Stimulated activated CD4-positive, alpha-beta T cell treated with anti-CD3 and anti-CD28 coated beads, Interleukin-4, amount 100 ng/mL, for 4 hours (primary cell): ENCODE measurements around the gene DDAH1.
"Not testable (repeated sequence)": the region's sequence is repeated elsewhere in the genome, so short reads cannot be mapped to it uniquely, and the experiment has no call there.

Experiments used
- DNase-seq, 2 experiments: peaks; one replicate each; pipeline ENCODE4 v3.0.0-alpha.2; 2020

Gene DDAH1

DNA sequence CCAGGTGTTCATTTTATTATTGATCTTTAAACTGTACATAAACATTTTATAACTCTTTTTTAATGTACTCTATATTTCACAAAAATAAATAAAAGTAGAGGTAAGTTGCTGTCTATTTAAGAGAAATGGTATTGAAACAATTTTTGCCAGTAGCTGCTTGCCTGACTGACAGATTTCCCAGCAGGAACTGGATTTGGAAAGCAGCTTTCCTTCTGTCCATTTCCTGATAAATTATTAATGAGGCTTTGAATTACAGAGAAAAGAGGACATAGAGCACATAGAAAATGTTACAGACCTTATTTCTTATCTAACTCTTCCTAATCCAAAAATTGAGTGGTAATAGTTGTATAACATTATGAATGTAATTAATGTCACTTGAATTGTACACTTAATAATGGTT lies 108.8 kb downstream of the DDAH1 start:
- DNase-seq, result no peak

DNA sequence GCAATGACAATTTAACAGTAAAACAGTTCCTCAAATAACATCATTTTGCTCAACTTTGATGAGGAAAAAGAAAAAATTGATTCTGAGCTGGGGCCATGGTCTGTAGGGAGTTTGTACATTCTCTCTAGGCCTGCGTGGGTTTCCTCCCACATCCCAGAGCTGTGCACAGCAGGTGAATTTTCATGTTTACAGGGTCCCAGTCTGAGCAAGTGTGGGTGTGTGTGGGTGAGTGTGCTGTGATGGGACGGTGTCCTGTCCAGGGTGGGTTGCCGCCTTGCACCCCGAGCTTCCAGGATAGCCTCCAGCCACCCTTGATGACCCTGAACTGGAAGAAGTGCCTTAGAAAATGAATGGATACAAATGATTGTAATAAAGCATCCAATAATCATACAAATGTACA lies 112.9 kb downstream of the DDAH1 start:
- no peak for DNase-seq

DNA sequence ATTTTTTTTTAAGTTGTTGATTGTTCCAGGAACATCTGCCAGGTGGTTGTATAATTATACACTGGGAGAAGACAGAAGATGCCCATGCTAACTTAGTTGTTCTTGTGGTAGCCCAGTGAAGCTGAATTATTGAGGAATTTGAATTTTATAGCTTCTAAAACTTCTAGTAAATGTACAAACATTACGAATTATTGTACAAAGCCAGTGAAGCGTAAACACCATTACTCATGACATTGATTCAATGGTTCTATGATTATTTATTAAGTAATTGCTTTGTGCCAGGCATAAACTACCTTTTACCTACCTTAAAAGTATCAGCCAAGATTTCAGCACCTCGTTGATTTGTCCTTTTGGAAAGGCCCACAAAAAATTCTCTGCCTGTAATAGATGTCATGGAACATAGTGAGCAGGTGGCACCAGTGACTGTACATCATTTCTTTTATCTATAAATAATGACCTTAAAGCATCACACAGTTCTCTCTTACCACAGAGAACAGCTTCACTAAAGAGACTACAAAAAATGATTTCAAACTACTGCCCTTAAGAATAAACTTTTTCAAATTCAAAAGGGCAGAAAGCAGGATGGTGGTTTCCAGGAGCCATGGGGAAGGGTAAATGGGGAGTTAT lies 113.6 kb downstream of the DDAH1 start:
- DNase-seq, result no peak

DNA sequence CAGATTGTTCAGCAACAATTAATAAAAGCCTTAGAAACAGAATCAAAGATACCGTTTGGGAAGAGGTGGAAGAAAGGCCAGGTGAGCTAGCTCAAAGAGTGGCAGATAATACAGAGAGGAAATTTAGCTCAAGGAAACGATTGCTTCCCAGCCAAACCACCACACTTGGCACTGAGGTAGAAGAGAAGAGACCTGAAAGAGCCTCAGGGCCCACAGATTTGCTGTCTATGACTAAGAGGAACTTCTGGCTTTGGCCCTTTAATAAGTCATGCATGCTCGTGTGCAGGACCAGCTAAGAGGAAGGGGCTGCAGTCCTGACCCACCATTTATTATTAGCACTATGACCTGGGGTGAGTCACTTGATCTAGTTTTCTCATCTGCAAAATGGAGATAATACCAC lies 115.7 kb downstream of the DDAH1 start:
- no peak for DNase-seq

DNA sequence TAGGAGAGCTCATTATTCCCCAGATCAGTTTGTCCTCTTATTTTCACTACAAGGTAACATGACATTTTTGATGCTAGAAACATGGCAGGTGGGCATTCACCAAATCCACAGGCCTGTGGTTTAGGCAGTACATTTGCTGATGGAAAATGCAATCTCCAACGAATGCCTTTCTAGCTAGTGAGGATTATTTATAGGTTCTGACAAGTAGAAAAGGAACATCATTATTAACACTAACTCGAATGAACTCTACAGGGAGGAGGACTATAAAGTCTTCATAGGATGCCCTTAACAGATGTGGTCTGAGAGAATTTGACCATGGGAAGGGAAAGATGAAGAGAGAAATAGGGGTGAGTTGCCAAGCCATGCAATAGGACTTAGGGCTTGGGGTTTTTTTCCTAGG lies 117.1 kb downstream of the DDAH1 start:
- DNase-seq, result no peak

DNA sequence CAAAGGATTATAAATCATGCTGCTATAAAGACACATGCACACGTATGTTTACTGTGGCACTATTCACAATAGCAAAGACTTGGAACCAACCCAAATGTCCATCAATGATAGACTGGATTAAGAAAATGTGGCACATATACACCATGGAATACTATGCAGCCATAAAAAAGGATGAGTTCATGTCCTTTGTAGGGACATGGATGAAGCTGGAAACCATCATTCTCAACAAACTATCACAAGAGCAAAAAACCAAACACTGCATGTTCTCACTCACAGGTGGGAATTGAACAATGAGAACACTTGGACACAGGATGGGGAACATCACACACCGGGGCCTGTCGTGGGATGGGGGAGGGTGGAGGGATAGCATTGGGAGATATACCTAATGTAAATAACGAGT lies 117.7 kb downstream of the DDAH1 start:
- DNase-seq, result not testable (repeated sequence)

DNA sequence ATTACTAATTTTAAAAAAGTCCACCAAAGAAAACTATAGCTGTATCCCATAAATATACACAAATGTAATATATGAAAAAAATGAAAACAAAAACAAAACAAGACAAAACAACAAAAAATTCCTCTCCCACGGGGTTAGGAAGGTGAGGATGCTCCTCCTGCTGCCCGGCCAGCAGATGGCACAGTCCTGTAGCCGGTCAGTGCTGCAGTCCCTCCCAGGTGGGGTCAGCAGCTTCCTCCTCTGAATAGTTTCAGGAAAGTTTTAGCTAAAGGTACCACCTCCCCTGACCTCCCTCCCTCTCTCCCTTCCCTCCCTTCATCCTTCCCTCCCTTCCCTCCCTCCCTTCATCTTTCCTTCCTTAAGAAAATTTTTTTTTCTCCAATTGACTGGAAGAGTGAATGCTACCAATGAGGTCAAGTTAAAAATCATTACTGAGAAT lies 120.7 kb downstream of the DDAH1 start:
- no peak for DNase-seq

DNA sequence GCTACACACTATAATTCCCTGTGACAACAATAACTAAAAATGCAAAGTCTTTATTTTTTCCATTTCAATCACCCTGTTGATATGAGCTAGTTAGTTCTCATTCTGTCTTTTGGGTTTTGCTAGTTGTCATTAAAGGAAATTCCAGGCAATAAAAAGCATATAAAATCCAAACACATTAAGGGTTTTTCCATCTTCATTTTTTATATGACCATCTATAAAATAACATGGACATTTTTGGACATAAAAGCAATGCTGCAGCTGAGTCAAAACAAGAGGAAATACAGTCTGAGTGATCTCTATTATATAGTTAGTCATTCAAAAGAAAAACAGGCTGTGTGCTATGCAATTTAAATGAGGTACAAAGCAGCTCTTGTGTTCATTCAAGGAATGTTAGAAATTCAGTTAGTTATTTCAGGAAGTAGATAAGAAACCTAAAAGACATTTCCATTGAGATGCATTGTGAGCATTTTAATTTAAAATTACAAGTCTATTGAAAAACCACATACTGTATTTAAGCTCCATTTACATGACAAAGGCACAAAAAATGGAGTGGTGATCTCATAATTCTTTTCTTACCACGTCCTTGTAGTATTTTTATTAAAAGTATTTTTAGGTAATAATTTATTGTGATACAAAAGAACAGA lies 121.2 kb downstream of the DDAH1 start:
- no peak for DNase-seq

DNA sequence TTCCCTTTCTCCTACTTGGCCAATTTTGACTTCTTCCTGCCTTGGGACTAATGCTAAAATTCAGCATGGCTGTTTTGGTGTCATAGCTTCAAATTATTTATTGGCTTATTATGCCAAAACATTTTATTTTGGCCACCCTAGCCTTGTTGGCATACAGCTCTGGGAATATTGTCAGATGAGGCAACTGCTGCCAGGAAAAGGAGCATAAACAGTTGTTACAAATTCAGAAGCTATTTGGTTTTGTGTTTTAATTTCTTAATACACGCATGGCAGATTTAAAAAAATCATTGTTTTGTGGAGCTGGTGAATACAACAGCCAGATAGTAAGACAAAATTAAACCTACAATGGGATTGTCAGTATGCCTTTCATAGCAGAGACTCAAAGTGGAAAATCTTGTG lies 121.7 kb downstream of the DDAH1 start:
- DNase-seq, result no peak

DNA sequence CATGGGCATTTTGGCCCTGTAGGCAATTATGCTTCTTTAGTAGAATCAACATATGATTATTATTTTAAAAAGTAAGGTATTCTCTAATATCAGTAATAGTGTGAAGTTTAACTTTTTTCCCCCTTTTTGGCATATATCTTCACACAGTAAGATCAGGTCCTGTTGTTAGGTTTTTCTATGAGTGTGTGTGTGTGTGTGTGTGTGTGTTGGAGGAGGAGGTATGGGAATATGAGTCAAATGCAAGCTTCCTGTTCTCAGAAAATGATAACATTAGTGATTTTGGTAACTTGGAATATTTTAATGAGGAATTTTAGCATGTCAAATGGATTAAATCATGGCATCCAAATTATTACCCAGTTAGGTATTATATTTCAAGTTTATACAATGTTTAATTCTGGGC lies 122.8 kb downstream of the DDAH1 start:
- no peak for DNase-seq

DNA sequence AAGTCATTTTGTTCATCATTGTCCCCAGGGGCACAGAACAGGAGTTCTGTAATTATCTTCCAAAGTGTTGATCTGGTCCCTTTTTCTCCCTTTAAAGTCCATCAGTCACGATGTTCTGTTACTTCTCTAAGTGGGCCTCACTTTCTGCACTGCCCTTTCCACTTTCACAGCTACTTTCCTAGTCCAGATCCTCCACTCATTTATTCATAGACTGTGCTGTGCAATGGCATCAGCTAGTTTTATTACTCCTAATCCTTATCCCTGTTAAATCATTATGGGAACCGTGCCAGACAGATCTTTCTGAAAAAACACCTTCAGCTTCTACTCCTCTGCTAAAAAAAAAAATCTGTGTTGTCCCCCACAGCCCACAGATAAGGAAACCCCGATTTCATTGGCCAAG lies 124.5 kb downstream of the DDAH1 start:
- no peak for DNase-seq

DNA sequence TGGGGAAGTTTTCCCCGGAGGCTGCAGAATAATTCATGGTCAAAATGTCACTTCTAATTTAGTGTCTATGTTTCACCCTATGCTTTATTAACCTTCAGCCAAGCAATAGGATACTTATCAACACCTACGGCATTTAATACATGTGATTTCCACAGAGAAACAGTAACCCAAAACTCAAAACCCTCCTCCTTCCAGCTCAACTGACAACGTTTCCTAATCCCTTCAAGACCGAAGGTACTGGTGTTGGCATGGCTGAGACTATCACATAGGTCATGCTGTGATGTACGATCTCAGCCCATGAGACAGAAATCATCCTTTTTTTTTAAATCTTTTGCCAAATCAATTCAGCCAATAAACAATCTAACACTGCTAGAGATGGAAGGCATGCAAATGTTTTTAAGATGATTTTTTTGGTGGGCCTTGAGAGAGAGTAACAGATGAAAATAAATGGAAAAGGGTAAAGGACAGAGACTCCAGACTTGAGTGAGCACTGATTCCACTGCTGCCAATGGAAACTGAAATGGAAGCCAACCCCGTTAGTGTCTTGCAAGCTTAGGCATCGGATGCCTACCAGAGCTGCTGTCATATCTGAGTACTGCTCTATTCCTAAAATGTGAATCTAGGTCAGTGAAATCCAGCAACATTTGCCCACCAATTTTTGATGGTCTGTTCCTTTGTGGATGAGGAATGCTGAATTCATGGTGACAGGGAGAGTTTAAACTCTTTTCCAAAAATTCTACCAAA lies 125.1 kb downstream of the DDAH1 start:
- DNase-seq, result no peak

DNA sequence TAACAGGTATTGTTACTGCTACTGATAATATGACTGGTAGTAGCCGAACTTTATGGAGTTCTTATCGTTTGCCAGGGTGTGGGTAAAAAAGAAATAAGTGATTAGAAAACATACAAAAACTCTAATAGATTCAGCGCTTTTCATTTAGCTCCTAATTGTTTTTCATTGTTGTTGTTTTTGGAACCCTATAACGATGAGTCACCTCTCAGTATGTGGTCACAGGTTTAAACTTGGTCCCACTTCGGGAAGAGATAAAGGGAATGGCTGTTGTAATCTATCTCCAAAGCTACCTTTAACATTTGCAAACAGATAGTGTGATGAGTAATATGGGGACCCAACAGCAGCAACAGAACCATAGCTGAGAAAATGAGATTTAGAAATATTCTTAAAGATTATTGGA lies 125.9 kb downstream of the DDAH1 start:
- DNase-seq, result no peak

DNA sequence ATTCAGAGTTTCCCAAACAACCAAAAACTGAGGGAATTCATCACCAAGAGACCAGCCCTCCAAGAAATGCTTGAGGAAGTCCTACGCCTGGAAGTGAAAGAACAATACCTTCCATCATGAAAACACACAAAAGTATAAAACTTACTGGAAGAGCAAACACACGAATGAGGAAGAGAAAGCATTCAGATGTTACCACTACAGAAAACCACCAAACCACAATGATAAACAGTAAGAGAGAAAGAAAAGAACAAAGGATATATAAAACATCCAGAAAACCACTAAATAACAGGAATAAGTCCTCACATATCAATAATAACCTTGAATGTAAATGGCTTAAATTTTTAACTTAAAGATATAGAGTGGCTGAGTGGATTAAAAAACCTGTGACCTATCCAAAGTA lies 130.0 kb downstream of the DDAH1 start:
- DNase-seq, result no peak

DNA sequence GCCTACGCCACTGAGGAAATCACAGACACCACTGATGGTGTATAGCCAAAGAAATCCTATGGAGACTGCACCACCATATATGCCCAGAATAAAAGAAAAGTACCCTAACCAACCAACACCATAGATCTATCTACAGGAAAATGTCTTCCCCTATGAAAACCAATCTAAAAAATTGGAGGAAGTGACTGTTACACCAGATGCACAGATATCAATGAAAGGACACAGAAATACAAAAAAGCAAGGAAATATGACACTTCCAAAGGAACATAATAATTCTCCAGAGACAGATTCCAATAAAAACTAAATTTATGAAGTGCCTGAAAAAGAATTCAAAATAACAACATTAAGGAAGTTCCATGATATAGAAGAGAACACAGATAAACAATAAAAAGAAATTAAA lies 131.8 kb downstream of the DDAH1 start:
- DNase-seq, result no peak

DNA sequence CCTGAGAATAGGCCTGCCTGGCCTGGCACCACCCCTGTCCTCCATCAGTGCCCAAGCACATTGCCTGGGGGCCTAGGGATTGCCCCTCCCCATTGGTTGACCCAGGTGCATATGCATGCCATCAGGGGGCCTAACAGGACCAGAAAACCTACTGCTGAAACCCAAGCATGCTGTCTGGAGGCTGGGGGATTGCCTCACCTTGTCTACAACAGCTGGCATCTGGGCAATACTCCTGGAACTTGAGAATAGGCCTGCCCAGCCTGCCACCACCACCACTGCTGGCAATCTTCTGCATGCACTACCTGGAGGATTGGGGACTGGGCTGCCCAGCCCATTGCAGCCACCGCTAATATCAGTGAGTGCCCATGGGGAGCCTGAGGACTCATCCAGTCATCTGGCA lies 132.4 kb downstream of the DDAH1 start:
- DNase-seq, result no peak

DNA sequence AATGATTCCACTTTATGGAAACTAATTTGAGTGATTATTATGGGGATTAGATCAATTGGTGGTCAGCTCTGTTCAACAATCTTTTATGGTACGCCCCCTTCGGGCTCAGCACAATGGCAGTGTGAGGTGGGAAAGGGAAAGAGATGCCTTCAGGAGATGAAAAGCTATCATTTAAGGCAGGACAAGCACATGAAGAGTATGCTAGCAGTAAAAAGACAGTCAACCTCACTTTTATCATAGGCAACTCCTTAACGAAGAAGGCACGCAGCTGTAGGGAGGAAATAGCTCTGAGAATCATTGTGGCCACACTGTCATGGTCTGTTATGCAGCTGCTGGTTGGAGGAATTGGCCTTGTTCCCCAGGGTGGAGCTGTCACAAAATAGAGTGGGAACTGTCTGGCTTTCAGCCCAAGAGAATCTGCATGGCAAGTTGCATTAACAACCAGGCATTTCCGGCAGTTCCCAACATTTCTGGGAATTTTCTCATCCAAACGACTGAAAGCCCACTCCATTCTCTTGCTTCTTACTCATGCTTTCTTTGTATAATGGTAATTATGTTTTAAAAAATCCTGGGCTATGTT lies 134.2 kb downstream of the DDAH1 start:
- DNase-seq, result no peak

DNA sequence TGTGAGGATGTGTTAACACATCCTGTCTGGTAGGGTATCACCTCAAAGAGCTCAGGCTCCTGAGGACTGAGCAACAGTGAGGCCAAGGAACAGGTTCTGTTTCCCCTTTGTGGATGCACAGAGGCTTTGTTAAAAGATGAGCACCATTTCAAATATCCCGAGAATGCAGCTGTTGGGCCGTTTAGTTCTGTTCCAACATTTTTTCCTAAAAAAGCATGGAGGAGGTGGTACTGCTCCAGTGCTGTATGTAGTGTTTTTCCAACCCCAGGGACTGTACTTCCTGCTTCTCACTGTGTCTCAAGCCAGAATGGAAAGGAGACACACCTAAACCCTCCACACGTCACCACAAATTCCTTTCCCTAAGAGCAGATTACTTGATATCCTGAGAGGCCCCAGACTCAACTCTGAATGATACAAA lies 134.7 kb downstream of the DDAH1 start:
- no peak for DNase-seq

DNA sequence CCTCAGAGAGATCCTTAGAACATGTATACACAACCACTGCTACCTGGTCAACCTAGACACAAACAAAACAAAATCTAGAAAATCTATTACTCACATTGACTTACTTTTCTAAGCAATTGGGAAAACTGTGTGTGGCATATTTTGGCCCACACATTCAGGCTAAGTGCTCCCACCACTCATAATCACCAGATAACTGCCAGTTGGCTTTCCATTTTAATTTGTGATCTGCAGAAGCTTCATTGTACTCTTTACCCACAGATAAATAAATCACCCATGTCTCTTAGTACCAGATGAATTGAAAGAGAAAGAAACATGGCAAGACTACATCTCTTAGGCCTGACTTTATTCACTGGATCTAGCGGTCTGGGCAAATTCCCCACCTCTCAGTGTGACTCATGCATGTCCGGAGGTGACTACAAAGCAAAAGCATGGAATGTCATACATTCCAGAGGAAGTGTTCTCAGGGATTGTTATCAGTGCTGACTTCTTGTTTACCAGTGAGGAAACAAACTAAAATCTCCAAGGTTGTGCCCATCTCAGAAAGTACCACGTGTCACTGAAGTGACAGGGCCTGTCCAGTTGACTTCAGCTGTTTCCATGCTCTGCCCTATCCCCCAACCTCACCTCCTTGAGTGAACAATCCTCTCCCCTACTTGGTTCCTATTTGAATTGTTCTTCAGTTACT lies 136.1 kb downstream of the DDAH1 start:
- DNase-seq, result no peak

DNA sequence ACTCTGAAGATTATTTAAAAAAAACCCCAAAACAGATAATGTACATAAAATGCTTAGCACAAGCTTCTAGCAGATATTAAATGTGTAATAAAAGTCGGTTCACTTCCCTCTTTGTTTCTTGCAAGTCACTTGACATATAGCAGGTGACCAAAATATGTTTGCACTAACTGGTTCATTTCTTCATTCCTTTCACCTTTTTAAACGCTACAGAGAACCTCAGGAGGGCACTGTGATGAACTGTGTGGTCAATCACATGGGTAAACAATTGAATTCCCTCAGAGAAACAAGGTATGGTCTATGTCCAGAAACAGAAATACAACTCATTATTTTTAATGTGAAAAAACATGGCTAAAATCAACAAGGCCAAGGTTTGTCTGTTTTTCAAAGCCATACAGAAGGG lies 137.2 kb downstream of the DDAH1 start:
- no peak for DNase-seq

DNA sequence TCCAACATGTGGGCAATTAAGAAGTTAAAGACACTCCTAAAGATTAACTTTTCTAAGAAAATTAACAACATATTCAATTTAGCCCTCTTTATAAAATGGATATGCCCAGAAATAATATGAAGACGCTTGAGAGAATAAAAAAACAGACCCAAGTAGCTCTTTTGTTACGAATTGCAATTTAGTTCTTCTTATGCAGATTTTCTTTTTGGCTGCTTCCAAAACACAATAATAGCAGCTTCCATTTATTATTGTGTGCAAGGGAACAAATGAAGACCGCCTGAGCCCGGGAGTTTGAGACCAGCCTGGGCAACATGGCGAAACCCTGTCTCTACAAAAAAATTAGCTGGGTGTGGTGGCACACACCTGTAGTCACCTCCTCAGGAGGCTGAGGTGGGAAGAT lies 138.1 kb downstream of the DDAH1 start:
- DNase-seq, result no peak

DNA sequence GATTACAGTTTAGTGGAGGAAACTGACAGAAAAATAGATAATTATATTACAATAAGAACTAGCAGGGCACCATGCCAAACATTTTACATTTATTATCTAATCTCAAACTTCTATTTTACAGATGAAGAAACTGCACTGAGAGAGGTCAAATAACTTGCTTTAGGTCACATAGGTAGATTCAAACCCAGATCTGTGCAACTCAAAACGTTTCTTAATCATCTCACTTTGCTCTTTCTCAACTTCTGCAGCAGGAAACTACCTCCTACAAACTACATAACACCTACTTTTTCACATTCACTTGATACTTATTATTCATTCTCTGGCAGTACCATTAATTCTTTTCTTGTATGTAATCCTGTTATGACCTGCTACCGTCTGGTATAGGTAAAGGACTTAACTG lies 138.6 kb downstream of the DDAH1 start:
- no peak for DNase-seq

DNA sequence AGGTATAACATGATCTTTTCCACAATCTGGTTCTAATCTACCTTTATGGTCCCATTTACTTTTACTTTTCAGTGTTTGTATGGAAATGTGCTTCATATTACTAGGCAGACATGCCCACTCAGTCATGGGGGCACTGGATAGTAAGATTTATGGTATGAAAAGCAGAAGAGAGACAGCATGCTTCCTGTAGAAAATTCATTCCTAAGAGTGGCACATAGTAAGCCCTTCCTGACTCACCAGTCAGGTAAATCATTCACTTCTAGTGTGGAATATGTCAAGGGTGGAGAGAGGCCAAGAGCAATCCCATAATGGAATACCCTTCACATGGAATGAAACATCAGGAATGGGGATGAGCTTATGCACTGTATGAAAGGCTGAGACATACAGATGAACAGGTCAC lies 139.0 kb downstream of the DDAH1 start:
- DNase-seq, result no peak

DNA sequence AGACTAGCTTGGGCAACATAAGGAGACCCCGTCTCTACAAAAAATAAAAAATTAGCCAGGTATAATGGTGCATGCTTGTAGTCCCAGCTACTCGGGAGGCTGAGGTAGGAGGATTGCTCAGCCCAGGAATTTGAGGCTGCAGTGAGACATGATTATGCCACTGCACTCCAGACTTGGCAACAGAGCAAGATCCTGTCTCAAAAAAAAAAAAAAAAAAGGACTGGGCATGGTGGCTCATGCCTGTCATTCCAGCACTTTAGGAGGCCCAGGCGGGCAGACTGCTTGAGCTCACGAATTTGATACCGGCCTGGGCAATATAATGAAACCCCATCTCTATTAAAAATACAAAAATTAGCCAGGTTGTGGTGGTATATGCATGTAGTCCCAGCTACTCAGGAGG lies 141.2 kb downstream of the DDAH1 start:
- no peak for DNase-seq
